H9 (cell line): ENCODE results near the gene CUL4A. TPM values are rescaled to one million over a fixed set of nuclear protein-coding genes. Genes with fewer than 3 reads are reported as not detected.

Source experiments
- DNase-seq: peaks from one replicate; pipeline ENCODE4 v3.0.0-alpha.2; 2017
- H2AFZ ChIP-seq: one replicate; pipeline ENCODE4 v1.6.1; 2013; ENCODE audit warnings: mild to moderate bottlenecking, low read length, control low read depth, moderate library complexity
- H2AK5ac ChIP-seq: 2 replicates; pipeline ENCODE4 v1.6.1; 2013; ENCODE audit warnings: low read length, control low read depth, mixed read lengths; ENCODE audit not compliant: insufficient read length
- H2BK120ac ChIP-seq: one replicate; pipeline ENCODE4 v1.6.1; 2013; ENCODE audit warnings: low read depth, mild to moderate bottlenecking, low read length, control low read depth, inconsistent platforms; ENCODE audit not compliant: poor library complexity, severe bottlenecking
- H2BK12ac ChIP-seq: 2 replicates; pipeline ENCODE4 v1.6.1; 2013; ENCODE audit warnings: low read length, control low read depth, mixed read lengths, low read depth; ENCODE audit not compliant: insufficient read length
- H2BK15ac ChIP-seq: 2 replicates; pipeline ENCODE4 v1.6.1; 2013; ENCODE audit warnings: low read depth, low read length, control low read depth
- H2BK20ac ChIP-seq: one replicate; pipeline ENCODE4 v1.6.1; 2013; ENCODE audit warnings: low read depth, mild to moderate bottlenecking, low read length, control low read depth, inconsistent platforms; ENCODE audit not compliant: poor library complexity, severe bottlenecking
- H2BK5ac ChIP-seq: 2 replicates; pipeline ENCODE4 v1.6.1; 2013; ENCODE audit warnings: low read length, control low read depth, mixed read lengths; ENCODE audit not compliant: insufficient read length
- H3K14ac ChIP-seq: 2 replicates; pipeline ENCODE4 v1.6.1; 2013; ENCODE audit warnings: low read length, control low read depth; ENCODE audit not compliant: insufficient read depth
- H3K18ac ChIP-seq: 2 replicates; pipeline ENCODE4 v1.6.1; 2013; ENCODE audit warnings: low read depth, mild to moderate bottlenecking, mixed read lengths, low read length, control low read depth; ENCODE audit not compliant: insufficient read length
- H3K23ac ChIP-seq: 2 replicates; pipeline ENCODE4 v1.6.1; 2013; ENCODE audit warnings: low read length, control low read depth, mixed read lengths, low read depth; ENCODE audit not compliant: insufficient read length
- H3K23me2 ChIP-seq: 2 replicates; pipeline ENCODE4 v1.6.1; 2013; ENCODE audit warnings: low read depth, mild to moderate bottlenecking, mixed read lengths, low read length, control low read depth; ENCODE audit not compliant: insufficient read length, poor library complexity, severe bottlenecking
- H3K27ac ChIP-seq: 2 replicates; pipeline ENCODE4 v1.5.1; 2013; ENCODE audit warnings: low read length, control low read depth, mixed read lengths, low read depth; ENCODE audit not compliant: insufficient read length
- H3K27me3 ChIP-seq: 2 replicates; pipeline ENCODE4 v1.6.1; 2013; ENCODE audit warnings: low read length, control low read depth, inconsistent platforms; ENCODE audit not compliant: insufficient read depth
- H3K4ac ChIP-seq: 2 replicates; pipeline ENCODE4 v1.6.1; 2013; ENCODE audit warnings: low read depth, mild to moderate bottlenecking, control low read depth, inconsistent platforms, low read length, moderate library complexity
- H3K4me1 ChIP-seq: 2 replicates; pipeline ENCODE4 v1.6.1; 2013; ENCODE audit warnings: low read length, control low read depth, inconsistent platforms; ENCODE audit not compliant: insufficient read depth
- H3K4me2 ChIP-seq: 2 replicates; pipeline ENCODE4 v1.6.1; 2013; ENCODE audit warnings: low read length, control low read depth, mixed read lengths; ENCODE audit not compliant: insufficient read length, insufficient read depth
- H3K56ac ChIP-seq: 2 replicates; pipeline ENCODE4 v1.6.1; 2013; ENCODE audit warnings: low read depth, mild to moderate bottlenecking, mixed read lengths, low read length, control low read depth; ENCODE audit not compliant: insufficient read length
- H3K79me1 ChIP-seq: 2 replicates; pipeline ENCODE4 v1.6.1; 2013; ENCODE audit warnings: low read depth, mild to moderate bottlenecking, moderate library complexity, low read length, control low read depth, inconsistent platforms; ENCODE audit not compliant: insufficient read depth, poor library complexity, severe bottlenecking
- H3K79me2 ChIP-seq: 2 replicates; pipeline ENCODE4 v1.6.1; 2013; ENCODE audit warnings: low read length, control low read depth, inconsistent platforms; ENCODE audit not compliant: insufficient read depth
- H3K9ac ChIP-seq: 2 replicates; pipeline ENCODE4 v1.6.1; 2013; ENCODE audit warnings: low read length, control low read depth, mixed read lengths; ENCODE audit not compliant: insufficient read length; ENCODE audit errors: extremely low read depth
- H3K9me3 ChIP-seq: one replicate; pipeline ENCODE4 v1.6.1; 2013; ENCODE audit warnings: low read depth, low read length, inconsistent platforms; ENCODE audit not compliant: control insufficient read depth
- H3T11ph ChIP-seq: one replicate; pipeline ENCODE4 v1.6.1; 2013; ENCODE audit warnings: mild to moderate bottlenecking, low read length, control low read depth, inconsistent platforms
- H4K20me1 ChIP-seq: one replicate; pipeline ENCODE4 v1.6.1; 2013; ENCODE audit not compliant: control insufficient read depth, insufficient read length, insufficient read depth
- H4K5ac ChIP-seq: 2 replicates; pipeline ENCODE4 v1.6.1; 2013; ENCODE audit warnings: low read depth, mild to moderate bottlenecking, mixed read lengths, low read length, control low read depth; ENCODE audit not compliant: insufficient read length
- H4K8ac ChIP-seq: replicated peaks from 2 replicates; pipeline ENCODE4 v1.6.1; 2013; ENCODE audit warnings: low read length, control low read depth, mixed read lengths, low read depth; ENCODE audit not compliant: insufficient read length
- H4K91ac ChIP-seq: 2 replicates; pipeline ENCODE4 v1.6.1; 2013; ENCODE audit warnings: low read depth, mild to moderate bottlenecking, moderate library complexity, mixed read lengths, low read length, control low read depth; ENCODE audit not compliant: insufficient read length
- H3K27ac Mint-ChIP-seq, 3 experiments: 2 replicates in 2 of 3; 3 replicates in 1 of 3; pipeline ENCODE4 v1.8.0; 2020 to 2021; ENCODE audit warnings: mixed read lengths in 3 of 3, mild to moderate bottlenecking in 1 of 3, moderate library complexity in 1 of 3
- H3K27me3 Mint-ChIP-seq: 2 replicates; pipeline ENCODE4 v1.8.0; 2021; ENCODE audit warnings: low read depth, mild to moderate bottlenecking, moderate library complexity, mixed read lengths
- H3K36me3 Mint-ChIP-seq, 3 experiments: 2 replicates in 2 of 3; 3 replicates in 1 of 3; pipeline ENCODE4 v1.8.0; 2020 to 2021; ENCODE audit warnings: low read depth in 3 of 3, mixed read lengths in 3 of 3; ENCODE audit not compliant: insufficient read depth in 1 of 3
- H3K4me1 Mint-ChIP-seq, 2 experiments: 2 replicates each; pipeline ENCODE4 v1.8.0; 2020; ENCODE audit warnings: mixed read lengths in 2 of 2
- H3K4me3 Mint-ChIP-seq, 2 experiments: 2 replicates in 1 of 2; 3 replicates in 1 of 2; pipeline ENCODE4 v1.8.0; 2020 to 2021; ENCODE audit warnings: mild to moderate bottlenecking in 2 of 2, mixed read lengths in 2 of 2, moderate library complexity in 1 of 2
- H3K9me3 Mint-ChIP-seq, 2 experiments: 2 replicates in 1 of 2; 3 replicates in 1 of 2; pipeline ENCODE4 v1.8.0; 2020; ENCODE audit warnings: mild to moderate bottlenecking in 2 of 2, mixed read lengths in 2 of 2, moderate library complexity in 1 of 2
- total RNA-seq: library from RNA; stranded (reverse); gene quantifications from 2 replicates; pipeline ENCODE4 v1.2.1, GENCODE V29; 2021
- TF ChIP-seq, protein P1 (sequence below): fragments of 200-600 bp; sonication (generic); conservative IDR thresholded peaks from 3 replicates; pipeline ENCODE4 v1.8.0; 2021; ENCODE audit warnings: antibody characterized with exemption, mild to moderate bottlenecking

Gene CUL4A
- total RNA-seq, 1 experiment from 2014 or later = 97.9 TPM

- TF ChIP-seq, protein P1, sequence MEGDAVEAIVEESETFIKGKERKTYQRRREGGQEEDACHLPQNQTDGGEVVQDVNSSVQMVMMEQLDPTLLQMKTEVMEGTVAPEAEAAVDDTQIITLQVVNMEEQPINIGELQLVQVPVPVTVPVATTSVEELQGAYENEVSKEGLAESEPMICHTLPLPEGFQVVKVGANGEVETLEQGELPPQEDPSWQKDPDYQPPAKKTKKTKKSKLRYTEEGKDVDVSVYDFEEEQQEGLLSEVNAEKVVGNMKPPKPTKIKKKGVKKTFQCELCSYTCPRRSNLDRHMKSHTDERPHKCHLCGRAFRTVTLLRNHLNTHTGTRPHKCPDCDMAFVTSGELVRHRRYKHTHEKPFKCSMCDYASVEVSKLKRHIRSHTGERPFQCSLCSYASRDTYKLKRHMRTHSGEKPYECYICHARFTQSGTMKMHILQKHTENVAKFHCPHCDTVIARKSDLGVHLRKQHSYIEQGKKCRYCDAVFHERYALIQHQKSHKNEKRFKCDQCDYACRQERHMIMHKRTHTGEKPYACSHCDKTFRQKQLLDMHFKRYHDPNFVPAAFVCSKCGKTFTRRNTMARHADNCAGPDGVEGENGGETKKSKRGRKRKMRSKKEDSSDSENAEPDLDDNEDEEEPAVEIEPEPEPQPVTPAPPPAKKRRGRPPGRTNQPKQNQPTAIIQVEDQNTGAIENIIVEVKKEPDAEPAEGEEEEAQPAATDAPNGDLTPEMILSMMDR = no peak
- H3K4me2 ChIP-seq = no peak overlapping the region
- H2BK12ac ChIP-seq = no peak overlapping the region
- H4K5ac ChIP-seq = no peak overlapping the region
- no peaks in the 10 kb centered on the region for H3K23me2 ChIP-seq
- H2BK20ac ChIP-seq = no peak overlapping the region
- H3K4ac ChIP-seq = no peak overlapping the region
- no peak overlapping the region for H3K56ac ChIP-seq
- no peaks in the 10 kb centered on the region for H3K4me1 ChIP-seq
- no peak overlapping the region for H2AK5ac ChIP-seq
- no peak overlapping the region for H2BK120ac ChIP-seq
- no peaks in the 10 kb centered on the region; the same call in 1 of the 2 replicates for H3K27me3 ChIP-seq
- H4K20me1 ChIP-seq = no peaks in the 10 kb centered on the region
- DNase-seq = no peak
- no peak overlapping the region for H3K14ac ChIP-seq
- Mint-ChIP-seq H3K4me1 (no peaks in the 10 kb centered on the region), H3K4me3 (no peak overlapping the region), H3K27me3 (no peaks in the 10 kb centered on the region), H3K27ac (no peak overlapping the region), H3K36me3 (peaks cover 17 to 27% (median 26%) of the 10 kb centered on the region in 3 experiments; a peak in 6 of 7 replicates), H3K9me3 (no peaks in the 10 kb centered on the region)
- no peak overlapping the region for H3K9ac ChIP-seq
- peaks cover 15% of the 10 kb centered on the region; the same call in 1 of the 2 replicates for H3K79me2 ChIP-seq
- no peak overlapping the region for H2BK5ac ChIP-seq
- no peak overlapping the region for H3T11ph ChIP-seq
- no peak overlapping the region for H2BK15ac ChIP-seq
- no peak overlapping the region for H3K18ac ChIP-seq
- no peaks in the 10 kb centered on the region for H3K9me3 ChIP-seq
- H2AFZ ChIP-seq = no peak overlapping the region
- H3K27ac ChIP-seq = no peak overlapping the region
- H4K91ac ChIP-seq = no peak overlapping the region
- no peak overlapping the region for H3K23ac ChIP-seq
- H3K79me1 ChIP-seq = peaks cover 12% of the 10 kb centered on the region
- no peak overlapping the region for H4K8ac ChIP-seq
Observed at GRCh38 chr13:113307491-113307890, 98.1 kb downstream of the CUL4A start.
